ENCODE measurements around the gene TTC7B. TPM values are rescaled to one million over a fixed set of nuclear protein-coding genes. Genes with fewer than 3 reads are reported as not detected.

The TTC7B gene
- polyA plus RNA-seq, 1 donor from 2014 or later: 19.9 TPM

DNA sequence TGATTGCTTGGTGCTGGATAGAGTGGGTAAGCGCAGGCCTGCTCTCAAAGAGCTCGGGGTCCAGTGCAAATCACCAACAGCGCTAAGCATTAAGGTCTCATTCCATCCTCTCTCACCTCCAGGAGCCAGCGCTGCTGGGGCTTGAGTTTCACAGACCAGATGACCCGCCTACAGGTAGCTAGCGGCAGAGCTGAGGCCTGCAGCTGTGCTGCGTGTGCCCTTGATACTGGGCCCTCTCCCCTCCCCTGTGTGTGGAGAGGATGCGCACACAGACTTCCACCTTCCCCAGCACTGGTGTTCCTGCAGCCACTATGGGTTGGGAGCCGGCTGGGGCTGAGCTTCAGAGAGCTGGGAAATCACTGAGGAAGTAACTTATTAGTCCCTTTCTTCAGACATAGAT, 269.5 kb downstream of the TTC7B start:
- H3K27ac ChIP-seq (ENCODE audit: low read length): no peak overlapping the region
- TF ChIP-seq SMC3 (conservative IDR thresholded peaks at IDR 0.05; ENCODE audit: poor library complexity): no peak
- no peak for TF ChIP-seq EP300 (conservative IDR thresholded peaks at IDR 0.05; ENCODE audit: poor library complexity, severe bottlenecking)
- no peak for TF ChIP-seq MXI1 (conservative IDR thresholded peaks at IDR 0.05; ENCODE audit: poor library complexity, severe bottlenecking)
- TF ChIP-seq, protein P1, sequence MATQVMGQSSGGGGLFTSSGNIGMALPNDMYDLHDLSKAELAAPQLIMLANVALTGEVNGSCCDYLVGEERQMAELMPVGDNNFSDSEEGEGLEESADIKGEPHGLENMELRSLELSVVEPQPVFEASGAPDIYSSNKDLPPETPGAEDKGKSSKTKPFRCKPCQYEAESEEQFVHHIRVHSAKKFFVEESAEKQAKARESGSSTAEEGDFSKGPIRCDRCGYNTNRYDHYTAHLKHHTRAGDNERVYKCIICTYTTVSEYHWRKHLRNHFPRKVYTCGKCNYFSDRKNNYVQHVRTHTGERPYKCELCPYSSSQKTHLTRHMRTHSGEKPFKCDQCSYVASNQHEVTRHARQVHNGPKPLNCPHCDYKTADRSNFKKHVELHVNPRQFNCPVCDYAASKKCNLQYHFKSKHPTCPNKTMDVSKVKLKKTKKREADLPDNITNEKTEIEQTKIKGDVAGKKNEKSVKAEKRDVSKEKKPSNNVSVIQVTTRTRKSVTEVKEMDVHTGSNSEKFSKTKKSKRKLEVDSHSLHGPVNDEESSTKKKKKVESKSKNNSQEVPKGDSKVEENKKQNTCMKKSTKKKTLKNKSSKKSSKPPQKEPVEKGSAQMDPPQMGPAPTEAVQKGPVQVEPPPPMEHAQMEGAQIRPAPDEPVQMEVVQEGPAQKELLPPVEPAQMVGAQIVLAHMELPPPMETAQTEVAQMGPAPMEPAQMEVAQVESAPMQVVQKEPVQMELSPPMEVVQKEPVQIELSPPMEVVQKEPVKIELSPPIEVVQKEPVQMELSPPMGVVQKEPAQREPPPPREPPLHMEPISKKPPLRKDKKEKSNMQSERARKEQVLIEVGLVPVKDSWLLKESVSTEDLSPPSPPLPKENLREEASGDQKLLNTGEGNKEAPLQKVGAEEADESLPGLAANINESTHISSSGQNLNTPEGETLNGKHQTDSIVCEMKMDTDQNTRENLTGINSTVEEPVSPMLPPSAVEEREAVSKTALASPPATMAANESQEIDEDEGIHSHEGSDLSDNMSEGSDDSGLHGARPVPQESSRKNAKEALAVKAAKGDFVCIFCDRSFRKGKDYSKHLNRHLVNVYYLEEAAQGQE (IDR thresholded peaks at IDR 0.05; ENCODE audit: borderline replicate concordance): no peak
- no peak for TF ChIP-seq EZH2 (IDR thresholded peaks at IDR 0.05; ENCODE audit: borderline replicate concordance, insufficient read depth, low read length, poor library complexity, severe bottlenecking)
- TF ChIP-seq, protein P2, sequence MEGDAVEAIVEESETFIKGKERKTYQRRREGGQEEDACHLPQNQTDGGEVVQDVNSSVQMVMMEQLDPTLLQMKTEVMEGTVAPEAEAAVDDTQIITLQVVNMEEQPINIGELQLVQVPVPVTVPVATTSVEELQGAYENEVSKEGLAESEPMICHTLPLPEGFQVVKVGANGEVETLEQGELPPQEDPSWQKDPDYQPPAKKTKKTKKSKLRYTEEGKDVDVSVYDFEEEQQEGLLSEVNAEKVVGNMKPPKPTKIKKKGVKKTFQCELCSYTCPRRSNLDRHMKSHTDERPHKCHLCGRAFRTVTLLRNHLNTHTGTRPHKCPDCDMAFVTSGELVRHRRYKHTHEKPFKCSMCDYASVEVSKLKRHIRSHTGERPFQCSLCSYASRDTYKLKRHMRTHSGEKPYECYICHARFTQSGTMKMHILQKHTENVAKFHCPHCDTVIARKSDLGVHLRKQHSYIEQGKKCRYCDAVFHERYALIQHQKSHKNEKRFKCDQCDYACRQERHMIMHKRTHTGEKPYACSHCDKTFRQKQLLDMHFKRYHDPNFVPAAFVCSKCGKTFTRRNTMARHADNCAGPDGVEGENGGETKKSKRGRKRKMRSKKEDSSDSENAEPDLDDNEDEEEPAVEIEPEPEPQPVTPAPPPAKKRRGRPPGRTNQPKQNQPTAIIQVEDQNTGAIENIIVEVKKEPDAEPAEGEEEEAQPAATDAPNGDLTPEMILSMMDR (IDR thresholded peaks at IDR 0.05; ENCODE audit: poor library complexity, severe bottlenecking): no peak

DNA sequence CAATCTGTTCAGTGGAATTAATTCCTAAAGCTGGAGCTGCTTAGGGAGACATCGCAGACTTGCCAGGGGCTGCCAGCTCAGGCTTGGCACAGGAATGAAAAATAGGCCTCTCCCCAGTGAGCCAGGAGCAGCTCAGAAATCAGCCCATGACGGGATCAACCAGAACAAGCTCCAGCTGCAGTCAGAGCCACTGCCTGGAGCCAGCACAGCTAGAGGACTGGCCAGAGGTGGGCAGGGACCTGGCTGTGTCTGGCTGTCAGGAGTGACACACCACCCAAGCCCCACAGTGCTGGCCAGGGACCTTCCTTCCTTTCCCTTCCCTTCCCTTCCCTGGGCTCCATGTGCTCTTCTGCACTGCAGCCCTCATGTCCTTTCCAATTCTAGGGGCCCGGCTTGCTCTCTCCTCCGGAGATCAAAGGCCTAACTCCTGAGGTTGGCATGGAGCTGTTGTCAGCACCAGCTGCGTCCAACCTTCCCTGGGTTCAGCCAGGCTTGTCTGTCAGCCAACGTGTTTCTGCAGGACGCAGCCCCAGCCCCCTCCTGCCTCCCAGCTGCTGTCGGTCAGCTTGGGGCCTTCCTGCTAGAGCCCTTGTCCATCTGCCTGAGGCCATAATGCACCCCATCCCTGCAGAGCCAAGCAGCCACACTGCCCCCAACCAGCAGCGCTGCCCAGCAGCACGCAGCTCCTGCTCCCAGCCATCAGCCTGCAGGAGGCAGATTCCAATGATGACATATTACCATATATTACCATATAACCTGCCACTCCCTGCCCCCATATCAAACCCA, 270.1 kb downstream of the TTC7B start:
- H2AFZ ChIP-seq (ENCODE audit: low read depth, low read length): no peak overlapping the region
- H3K4me3 ChIP-seq (ENCODE audit: low read length): no peak overlapping the region
- H3K9ac ChIP-seq (ENCODE audit: low read length): no peak overlapping the region
- H3K4me2 ChIP-seq (ENCODE audit: low read length): no peak overlapping the region
- H3K27me3 ChIP-seq (ENCODE audit: insufficient read depth, low read depth, low read length): no peaks in the 10 kb centered on the region
- no peaks in the 10 kb centered on the region for H3K9me2 ChIP-seq (ENCODE audit: insufficient read depth, low read length)
- no peaks in the 10 kb centered on the region for H3K36me3 ChIP-seq (ENCODE audit: insufficient read depth, low read length)
- H3K79me2 ChIP-seq (replicated peaks; ENCODE audit: insufficient read depth, low read length): no peaks in the 10 kb centered on the region
- H3K27ac ChIP-seq (ENCODE audit: low read length): no peak overlapping the region
- no peaks in the 10 kb centered on the region for H3K9me3 ChIP-seq (ENCODE audit: low read length)
- no peaks in the 10 kb centered on the region for H4K20me1 ChIP-seq (ENCODE audit: insufficient read depth)
- H3F3A ChIP-seq (ENCODE audit: insufficient read depth, low read length, poor library complexity, severe bottlenecking): no peaks in the 10 kb centered on the region
- no peak for TF ChIP-seq SMC3 (conservative IDR thresholded peaks at IDR 0.05; ENCODE audit: poor library complexity)
- no peak for TF ChIP-seq POLR2AphosphoS5 (IDR thresholded peaks at IDR 0.05)
- TF ChIP-seq EZH2 (IDR thresholded peaks at IDR 0.05; ENCODE audit: borderline replicate concordance, insufficient read depth, low read length, poor library complexity, severe bottlenecking): no peak
- TF ChIP-seq MXI1 (conservative IDR thresholded peaks at IDR 0.05; ENCODE audit: poor library complexity, severe bottlenecking): no peak
- TF ChIP-seq, protein P1 (IDR thresholded peaks at IDR 0.05; ENCODE audit: borderline replicate concordance): no peak
- no peak for TF ChIP-seq EP300 (conservative IDR thresholded peaks at IDR 0.05; ENCODE audit: poor library complexity, severe bottlenecking)

More for the DNA sequence above, 269.5 kb downstream of the TTC7B start:
- Histone ChIP-seq H3F3A (ENCODE audit: insufficient read depth, low read length, poor library complexity, severe bottlenecking) (no peaks in the 10 kb centered on the region), H4K20me1 (ENCODE audit: insufficient read depth) (no peaks in the 10 kb centered on the region), H3K27me3 (ENCODE audit: insufficient read depth, low read depth, low read length) (no peaks in the 10 kb centered on the region), H3K9ac (ENCODE audit: low read length) (no peak overlapping the region), H3K9me3 (ENCODE audit: low read length) (no peaks in the 10 kb centered on the region), H3K4me2 (ENCODE audit: low read length) (no peak overlapping the region), H2AFZ (ENCODE audit: low read depth, low read length) (no peak overlapping the region), H3K4me3 (ENCODE audit: low read length) (no peak overlapping the region), H3K9me2 (ENCODE audit: insufficient read depth, low read length) (no peaks in the 10 kb centered on the region), H3K36me3 (ENCODE audit: insufficient read depth, low read length) (no peaks in the 10 kb centered on the region), H3K79me2 (replicated peaks; ENCODE audit: insufficient read depth, low read length) (no peaks in the 10 kb centered on the region)
